ENCODE measurements around the gene BFSP1. TPM values are rescaled to one million over a fixed set of nuclear protein-coding genes. Genes with fewer than 3 reads are reported as not detected.

The BFSP1 gene
- total RNA-seq, 1 donor from 2014 or later: 4.2 TPM

GRCh38 chr20:17525132-17525531, 6.0 kb downstream of the BFSP1 start:
- Histone ChIP-seq H4K20me1 (ENCODE audit: insufficient read depth, low read length) (no peaks in the 10 kb centered on the region), H3K9ac (ENCODE audit: low read length) (no peak overlapping the region), H3K4me3 (ENCODE audit: insufficient read depth, low read depth, low read length) (no peak overlapping the region), H3K79me2 (ENCODE audit: insufficient read depth, low read length) (no peaks in the 10 kb centered on the region), H2AFZ (ENCODE audit: low read depth, low read length) (no peak overlapping the region), H3K27ac (ENCODE audit: low read depth, low read length) (no peak overlapping the region), H3K4me1 (ENCODE audit: insufficient read depth, low read length) (no peaks in the 10 kb centered on the region), H3K36me3 (ENCODE audit: insufficient read depth, low read length) (no peaks in the 10 kb centered on the region), H3K27me3 (ENCODE audit: insufficient read depth, low read length) (peaks cover 2% of the 10 kb centered on the region), H3K9me3 (ENCODE audit: insufficient read depth, low read depth, low read length) (no peaks in the 10 kb centered on the region), H3K4me2 (ENCODE audit: low read length) (no peak overlapping the region)
- Mint-ChIP-seq H3K36me3 (ENCODE audit: low read depth, unreplicated experiment) (peaks cover 2% of the 10 kb centered on the region), H3K4me3 (ENCODE audit: unreplicated experiment) (no peak overlapping the region), H3K4me1 (ENCODE audit: low read depth, unreplicated experiment) (no peaks in the 10 kb centered on the region), H3K27me3 (ENCODE audit: low read depth, unreplicated experiment) (peaks cover 9% of the 10 kb centered on the region), H3K9me3 (ENCODE audit: unreplicated experiment) (peaks cover 2% of the 10 kb centered on the region), H3K27ac (ENCODE audit: unreplicated experiment) (no peak overlapping the region)
- DNase-seq (ENCODE audit: low read depth) (no peak), FAIRE-seq (no peak)
- TF ChIP-seq EZH2 (IDR thresholded peaks at IDR 0.05; ENCODE audit: insufficient read depth, low read length) (no peak), CTCF (IDR thresholded peaks at IDR 0.05; ENCODE audit: insufficient read depth, low read depth, low read length) (no peak)

GRCh38 chr20:17524560-17524959, 6.6 kb downstream of the BFSP1 start:
- Mint-ChIP-seq H3K9me3 (ENCODE audit: unreplicated experiment) (peaks cover 2% of the 10 kb centered on the region), H3K4me1 (ENCODE audit: low read depth, unreplicated experiment) (no peaks in the 10 kb centered on the region), H3K27me3 (ENCODE audit: low read depth, unreplicated experiment) (peaks cover 9% of the 10 kb centered on the region), H3K27ac (ENCODE audit: unreplicated experiment) (no peak overlapping the region), H3K36me3 (ENCODE audit: low read depth, unreplicated experiment) (peaks cover 2% of the 10 kb centered on the region), H3K4me3 (ENCODE audit: unreplicated experiment) (no peak overlapping the region)
- Histone ChIP-seq H3K27me3 (ENCODE audit: insufficient read depth, low read length) (peaks cover 2% of the 10 kb centered on the region), H3K79me2 (ENCODE audit: insufficient read depth, low read length) (no peaks in the 10 kb centered on the region), H3K27ac (ENCODE audit: low read depth, low read length) (no peak overlapping the region), H3K4me3 (ENCODE audit: insufficient read depth, low read depth, low read length) (no peak overlapping the region), H3K36me3 (ENCODE audit: insufficient read depth, low read length) (no peaks in the 10 kb centered on the region), H4K20me1 (ENCODE audit: insufficient read depth, low read length) (no peaks in the 10 kb centered on the region), H3K9me3 (ENCODE audit: insufficient read depth, low read depth, low read length) (no peaks in the 10 kb centered on the region), H3K9ac (ENCODE audit: low read length) (no peak overlapping the region), H2AFZ (ENCODE audit: low read depth, low read length) (no peak overlapping the region), H3K4me2 (ENCODE audit: low read length) (no peak overlapping the region), H3K4me1 (ENCODE audit: insufficient read depth, low read length) (no peaks in the 10 kb centered on the region)
- DNase-seq (ENCODE audit: low read depth) (no peak), FAIRE-seq (no peak)
- no peak for TF ChIP-seq EZH2 (IDR thresholded peaks at IDR 0.05; ENCODE audit: insufficient read depth, low read length)
- TF ChIP-seq CTCF (IDR thresholded peaks at IDR 0.05; ENCODE audit: insufficient read depth, low read depth, low read length): no peak

GRCh38 chr20:17523326-17523725, 7.9 kb downstream of the BFSP1 start:
- H3K4me1 ChIP-seq (ENCODE audit: insufficient read depth, low read length): no peaks in the 10 kb centered on the region
- no peaks in the 10 kb centered on the region for H3K9me3 ChIP-seq (ENCODE audit: insufficient read depth, low read depth, low read length)
- DNase-seq (ENCODE audit: low read depth) (no peak), FAIRE-seq (no peak)
- no peak overlapping the region for H3K27ac ChIP-seq (ENCODE audit: low read depth, low read length)
- Mint-ChIP-seq H3K9me3 (ENCODE audit: unreplicated experiment) (peaks cover 2% of the 10 kb centered on the region), H3K4me1 (ENCODE audit: low read depth, unreplicated experiment) (no peaks in the 10 kb centered on the region), H3K27ac (ENCODE audit: unreplicated experiment) (no peak overlapping the region), H3K36me3 (ENCODE audit: low read depth, unreplicated experiment) (peaks cover 2% of the 10 kb centered on the region), H3K4me3 (ENCODE audit: unreplicated experiment) (no peak overlapping the region), H3K27me3 (ENCODE audit: low read depth, unreplicated experiment) (peaks cover 9% of the 10 kb centered on the region)
- H2AFZ ChIP-seq (ENCODE audit: low read depth, low read length): no peak overlapping the region
- H3K79me2 ChIP-seq (ENCODE audit: insufficient read depth, low read length): no peaks in the 10 kb centered on the region
- H4K20me1 ChIP-seq (ENCODE audit: insufficient read depth, low read length): no peaks in the 10 kb centered on the region
- H3K4me3 ChIP-seq (ENCODE audit: insufficient read depth, low read depth, low read length): no peak overlapping the region
- no peaks in the 10 kb centered on the region for H3K36me3 ChIP-seq (ENCODE audit: insufficient read depth, low read length)
- H3K9ac ChIP-seq (ENCODE audit: low read length): no peak overlapping the region
- TF ChIP-seq CTCF (IDR thresholded peaks at IDR 0.05; ENCODE audit: insufficient read depth, low read depth, low read length): no peak
- TF ChIP-seq EZH2 (IDR thresholded peaks at IDR 0.05; ENCODE audit: insufficient read depth, low read length): no peak
- no peak overlapping the region for H3K4me2 ChIP-seq (ENCODE audit: low read length)
- H3K27me3 ChIP-seq (ENCODE audit: insufficient read depth, low read length): peaks cover 2% of the 10 kb centered on the region

Data from astrocyte (in vitro differentiated cells and primary cell).